Aorta (tissue), 4 donors: ENCODE measurements around the gene IP6K3. TPM values are rescaled to one million over a fixed set of nuclear protein-coding genes. Genes with fewer than 3 reads are reported as not detected.

Experiments used
- microRNA-seq, 2 donors: library from miRNA; unstranded; fragments of <30 nt; microRNA quantifications; one replicate each; pipeline ENCODE4 v1.2.0, GENCODE V29; 2020
- polyA plus RNA-seq, 2 donors: library from polyadenylated mRNA; stranded (reverse); fragments of 200-250 nt; gene quantifications; one replicate each; pipeline ENCODE4 v1.2.3, GENCODE V29; 2013
- total RNA-seq, 2 donors: library from RNA; stranded (reverse); fragmentation: NEBNext Ultra II Directional; extraction: Animal tissue kit (Norgen Biotek cat#: 25700); gene quantifications; one replicate each; pipeline ENCODE4 v1.2.1, GENCODE V29; 2021
- donor health status: healthy with polysubstance abuse.
- donor health status: Bipolar disorder and iron deficiency.
- donor health status: DM: no; HTN: no; CAD: no.
- donor health status: DM: yes; HTN: yes; CAD: no.

The IP6K3 gene
- total and polyA plus RNA-seq, 4 donors = 0.63 to 1.0 TPM; not detected in 2

Small RNAs within 50 kb of the gene (microRNA-seq; reads per million reads assigned to microRNA genes)
- gene MIR3934 = 0.99 to 1.2 reads per million in 2 donors

Other genes starting within 250 kb of the IP6K3 start
- gene BAK1, start 166.6 kb downstream of the IP6K3 start, total RNA-seq = 10 to 100 TPM; 12.4 to 15.0 TPM
- gene BAK1, start 166.6 kb downstream of the IP6K3 start, polyA plus RNA-seq = 10 to 100 TPM; 13.4 to 21.8 TPM
- 10 to 100 TPM; 11.9 to 28.8 TPM for gene ITPR3, start 125.6 kb downstream of the IP6K3 start, total RNA-seq
- gene ITPR3, start 125.6 kb downstream of the IP6K3 start, polyA plus RNA-seq = 1 to 10 TPM; 4.6 to 7.0 TPM
- gene UQCC2, start 35.2 kb downstream of the IP6K3 start, total RNA-seq = 10 to 100 TPM; 19.5 to 24.0 TPM
- 10 to 100 TPM; 14.7 to 48.2 TPM for gene UQCC2, start 35.2 kb downstream of the IP6K3 start, polyA plus RNA-seq
- gene LEMD2, start 42.2 kb upstream of the IP6K3 start, total RNA-seq = 10 to 100 TPM; 46.6 to 59.8 TPM
- gene LEMD2, start 42.2 kb upstream of the IP6K3 start, polyA plus RNA-seq = 10 to 100 TPM; 19.4 to 85.6 TPM
- not detected for gene MLN, start 57.1 kb upstream of the IP6K3 start, total RNA-seq
- gene MLN, start 57.1 kb upstream of the IP6K3 start, polyA plus RNA-seq = 1 to 10 TPM in 1 of 2 donors, not detected in 1; 2.6 TPM